OCI-LY1 (cell line): ENCODE measurements around the gene NEB.
"Not testable (repeated sequence)": the region's sequence is repeated elsewhere in the genome, so short reads cannot be mapped to it uniquely, and the experiment has no call there.

Experiments
- EZH2 ChIP-seq: fragments of 200-600 bp; sonication (generic), shearing (Covaris generic); IDR thresholded peaks from 2 replicates; pipeline ENCODE4 v1.8.0; 2017; ENCODE audit warnings: borderline replicate concordance, mixed run types, mild to moderate bottlenecking, antibody characterized with exemption, low read length, moderate library complexity, mixed read lengths
- TF ChIP-seq, protein P1 (sequence below): fragments of 200-600 bp; sonication (generic), shearing (Covaris generic); IDR thresholded peaks from 2 replicates; pipeline ENCODE4 v1.5.1; 2017; ENCODE audit warnings: mild to moderate bottlenecking, antibody characterized with exemption, low read length, moderate library complexity, mixed read lengths

GRCh38 chr2:151580697-151581096 lies 153.6 kb downstream of the NEB start:
- TF ChIP-seq, protein P1, sequence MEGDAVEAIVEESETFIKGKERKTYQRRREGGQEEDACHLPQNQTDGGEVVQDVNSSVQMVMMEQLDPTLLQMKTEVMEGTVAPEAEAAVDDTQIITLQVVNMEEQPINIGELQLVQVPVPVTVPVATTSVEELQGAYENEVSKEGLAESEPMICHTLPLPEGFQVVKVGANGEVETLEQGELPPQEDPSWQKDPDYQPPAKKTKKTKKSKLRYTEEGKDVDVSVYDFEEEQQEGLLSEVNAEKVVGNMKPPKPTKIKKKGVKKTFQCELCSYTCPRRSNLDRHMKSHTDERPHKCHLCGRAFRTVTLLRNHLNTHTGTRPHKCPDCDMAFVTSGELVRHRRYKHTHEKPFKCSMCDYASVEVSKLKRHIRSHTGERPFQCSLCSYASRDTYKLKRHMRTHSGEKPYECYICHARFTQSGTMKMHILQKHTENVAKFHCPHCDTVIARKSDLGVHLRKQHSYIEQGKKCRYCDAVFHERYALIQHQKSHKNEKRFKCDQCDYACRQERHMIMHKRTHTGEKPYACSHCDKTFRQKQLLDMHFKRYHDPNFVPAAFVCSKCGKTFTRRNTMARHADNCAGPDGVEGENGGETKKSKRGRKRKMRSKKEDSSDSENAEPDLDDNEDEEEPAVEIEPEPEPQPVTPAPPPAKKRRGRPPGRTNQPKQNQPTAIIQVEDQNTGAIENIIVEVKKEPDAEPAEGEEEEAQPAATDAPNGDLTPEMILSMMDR = not testable (repeated sequence)
- TF ChIP-seq EZH2 = not testable (repeated sequence)
